ENCODE measurements around the gene ZNF649.

ZNF649 gene

GRCh38 chr19:51927859-51928258 is 23.0 kb upstream of the ZNF649 start:
- POLR2A ChIA-PET, result interaction anchor here (1.1 kb wide), 1 partner anchor 62 kb away, joined by 5 read pairs; no protein-coding TSS in a partner anchor
- Histone ChIP-seq H3K36me3 (ENCODE audit: control insufficient read depth in 2 of 2, insufficient read depth in 1 of 2, low read length in 2 of 2) (peaks cover 30 to 31% of the 10 kb centered on the region in 2 experiments), H3K27ac (ENCODE audit: extremely low read depth, low read depth, low read length) (no peak overlapping the region), H3K9me3 (ENCODE audit: control insufficient read depth, insufficient read depth, low read depth, low read length) (no peaks in the 10 kb centered on the region), H3K4me1 (ENCODE audit: control insufficient read depth, insufficient read depth, low read length) (no peaks in the 10 kb centered on the region), H3K4me3 (ENCODE audit: low read depth, low read length) (peak overlapping the region; percentile 81)
- TF ChIP-seq HOXD13 (CRISPR knock-in tag; IDR thresholded peaks at IDR 0.05; ENCODE audit: borderline replicate concordance) (no peak), ZBTB11 (tag by site-specific recombination; conservative IDR thresholded peaks at IDR 0.05; ENCODE audit: low read depth) (no peak)
- CTCF ChIA-PET, result no interaction called here

GRCh38 chr19:51926784-51927741 is 22.2 kb upstream of the ZNF649 start, which contains the start of gene ZNF613:
ZNF613 (plus strand) TSS chr19:51927472; CDS start chr19:51936221, 8,749 bp downstream.
- H3K27ac ChIP-seq (ENCODE audit: extremely low read depth, low read depth, low read length), result peak within 1 kb of the TSS; percentile 69; the same call in 1 of the 2 replicates
- peaks cover 23 to 24% of the 10 kb centered on the region in 2 experiments for H3K36me3 ChIP-seq (ENCODE audit: control insufficient read depth in 2 of 2, insufficient read depth in 1 of 2, low read length in 2 of 2)
- H3K4me3 ChIP-seq (ENCODE audit: low read depth, low read length), result peak within 1 kb of the TSS; percentile 81
- POLR2A ChIA-PET, result interaction anchor here (1.1 kb wide), 1 partner anchor 61 kb away, joined by 5 read pairs; no protein-coding TSS in a partner anchor
- no peaks in the 10 kb centered on the region for H3K9me3 ChIP-seq (ENCODE audit: control insufficient read depth, insufficient read depth, low read depth, low read length)
- CTCF ChIA-PET, result no interaction called here
- no peaks in the 10 kb centered on the region for H3K4me1 ChIP-seq (ENCODE audit: control insufficient read depth, insufficient read depth, low read length)
- peak; percentile 85 for TF ChIP-seq ZNF366 (tag by site-specific recombination; conservative IDR thresholded peaks at IDR 0.05)
- no peak for TF ChIP-seq OVOL3 (tag by site-specific recombination; IDR thresholded peaks at IDR 0.05)
- TF ChIP-seq ZNF623 (tag by site-specific recombination; IDR thresholded peaks at IDR 0.05), result peak; percentile 34; the same call in 1 of the 2 replicates
- peak; percentile 53 for TF ChIP-seq CTCF (tag by site-specific recombination; IDR thresholded peaks at IDR 0.05)
- no peak for TF ChIP-seq HOXC10 (CRISPR knock-in tag; IDR thresholded peaks at IDR 0.05)
- TF ChIP-seq ZNF398 (tag by site-specific recombination; IDR thresholded peaks at IDR 0.05), result peak; percentile 68
- 0 out of 2 replicates have a peak, but pooled peaks have one; percentile 21 for TF ChIP-seq KLF16 (tag by site-specific recombination; IDR thresholded peaks at IDR 0.05)
- no peak for TF ChIP-seq ZBTB6 (tag by site-specific recombination; IDR thresholded peaks at IDR 0.05)
- peak; percentile 75 for TF ChIP-seq ZFHX2 (tag by site-specific recombination; conservative IDR thresholded peaks at IDR 0.05)
- TF ChIP-seq ZNF558 (tag by site-specific recombination; IDR thresholded peaks at IDR 0.05), result peak; percentile 55; the same call in 1 of the 2 replicates
- TF ChIP-seq ZNF561 (tag by site-specific recombination; IDR thresholded peaks at IDR 0.05; ENCODE audit: borderline replicate concordance), result peak; percentile 75
- no peak for TF ChIP-seq ZNF112 (tag by site-specific recombination; IDR thresholded peaks at IDR 0.05)
- TF ChIP-seq YY2 (tag by site-specific recombination; IDR thresholded peaks at IDR 0.05), result peak; percentile 97
- peak; percentile 86 for TF ChIP-seq ZNF350 (tag by site-specific recombination; IDR thresholded peaks at IDR 0.05)
- TF ChIP-seq ZNF76 (tag by site-specific recombination; IDR thresholded peaks at IDR 0.05; ENCODE audit: borderline replicate concordance, low read depth), result peak; percentile 95
- TF ChIP-seq ZNF555 (tag by site-specific recombination; conservative IDR thresholded peaks at IDR 0.05), result no peak
- TF ChIP-seq ZNF324 (tag by site-specific recombination; IDR thresholded peaks at IDR 0.05), result peak; percentile 18; the same call in 1 of the 2 replicates
- TF ChIP-seq ZNF514 (tag by site-specific recombination; IDR thresholded peaks at IDR 0.05), result no peak
- peak; percentile 95 for TF ChIP-seq ZBTB17 (tag by site-specific recombination; IDR thresholded peaks at IDR 0.05)
- no peak for TF ChIP-seq ZNF416 (tag by site-specific recombination; IDR thresholded peaks at IDR 0.05)
- peak; percentile 65; the same call in 1 of the 2 replicates for TF ChIP-seq ZNF580 (tag by site-specific recombination; IDR thresholded peaks at IDR 0.05)
